Measurements from ENCODE around the gene LRBA.

LRBA gene

DNA sequence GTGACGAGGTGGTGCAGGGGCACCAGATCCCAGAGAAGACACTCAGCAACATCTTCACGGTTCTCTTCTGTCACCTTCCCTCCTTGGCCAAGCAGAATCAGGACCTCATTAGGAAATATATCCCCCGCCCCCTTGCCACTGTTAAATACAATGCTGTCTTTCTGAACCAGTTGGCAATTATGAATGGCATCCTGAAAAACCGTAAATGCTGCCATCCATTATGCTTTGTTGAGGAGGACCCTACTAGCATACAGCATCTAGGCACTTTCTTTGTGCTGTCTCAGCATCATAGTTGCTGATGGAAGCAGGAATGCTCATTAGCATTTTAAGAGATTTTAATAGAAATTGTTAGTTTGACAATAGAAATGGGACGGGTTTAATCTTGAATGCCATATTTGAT is 798.4 kb downstream of the LRBA start:
- no peak overlapping the region for H3K9ac ChIP-seq (ENCODE audit: low read length)
- H3K9me3 ChIP-seq (ENCODE audit: control insufficient read depth, low read depth, low read length) = no peaks in the 10 kb centered on the region
- no peaks in the 10 kb centered on the region for H3K27me3 ChIP-seq (ENCODE audit: control insufficient read depth, insufficient read depth, low read length)
- H3K4me1 ChIP-seq (ENCODE audit: control insufficient read depth, low read depth, low read length) = peaks cover 9% of the 10 kb centered on the region
- no peak overlapping the region for H3K4me3 ChIP-seq (ENCODE audit: low read length)
- no peaks in the 10 kb centered on the region for H3K36me3 ChIP-seq (ENCODE audit: control insufficient read depth, low read depth, low read length)
- no peak overlapping the region for H3K27ac ChIP-seq (ENCODE audit: low read length)

DNA sequence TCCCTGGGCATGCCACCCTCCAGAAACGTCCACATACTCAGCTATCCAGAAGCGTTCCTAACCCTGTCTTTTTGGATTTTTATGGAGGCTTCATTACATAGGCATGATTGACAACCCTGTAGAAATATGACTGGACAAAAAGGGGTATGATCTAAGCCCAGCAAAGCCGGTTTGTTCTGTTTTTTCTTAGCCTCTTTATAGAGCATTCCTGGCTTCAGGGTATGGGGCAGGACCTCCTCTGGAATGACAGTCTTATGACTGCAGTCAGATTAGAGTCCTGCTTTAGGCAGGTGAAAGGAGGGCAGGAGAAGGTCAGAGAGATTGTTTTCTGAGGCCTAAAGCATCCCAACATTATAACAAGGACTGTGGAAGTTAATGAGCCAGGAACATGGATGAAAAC is 799.5 kb downstream of the LRBA start:
- Histone ChIP-seq H3K27ac (ENCODE audit: low read length) (no peak overlapping the region), H3K9ac (ENCODE audit: low read length) (no peak overlapping the region), H3K4me1 (ENCODE audit: control insufficient read depth, low read depth, low read length) (peaks cover 9% of the 10 kb centered on the region), H3K9me3 (ENCODE audit: control insufficient read depth, low read depth, low read length) (no peaks in the 10 kb centered on the region), H3K27me3 (ENCODE audit: control insufficient read depth, insufficient read depth, low read length) (no peaks in the 10 kb centered on the region), H3K4me3 (ENCODE audit: low read length) (no peak overlapping the region), H3K36me3 (ENCODE audit: control insufficient read depth, low read depth, low read length) (no peaks in the 10 kb centered on the region)
